Endothelial cell of umbilical vein (primary cell): ENCODE measurements around the gene BDKRB2.

Experiments used
- EZH2 ChIP-seq: IDR thresholded peaks from 2 replicates; pipeline ENCODE4 v1.6.1; 2012; ENCODE audit warnings: borderline replicate concordance, low read depth, mild to moderate bottlenecking, moderate library complexity, low read length, inconsistent platforms; ENCODE audit not compliant: severe bottlenecking
- FOS ChIP-seq: IDR thresholded peaks from 2 replicates; pipeline ENCODE4 v1.6.1; 2011; ENCODE audit warnings: mild to moderate bottlenecking, low read length, moderate library complexity, borderline replicate concordance; ENCODE audit not compliant: insufficient read depth
- MAX ChIP-seq: IDR thresholded peaks from 2 replicates; pipeline ENCODE4 v1.6.1; 2011; ENCODE audit not compliant: insufficient read depth, insufficient read length
- MYC ChIP-seq: IDR thresholded peaks from one replicate; pipeline ENCODE4 v1.6.1; 2011; ENCODE audit warnings: mild to moderate bottlenecking, low read depth, low read length
- POLR2A ChIP-seq: IDR thresholded peaks from 2 replicates; pipeline ENCODE4 v1.6.1; 2012; ENCODE audit warnings: low read depth, mild to moderate bottlenecking, control low read depth, low read length
- POLR2AphosphoS5 ChIP-seq: IDR thresholded peaks from 2 replicates; pipeline ENCODE4 v1.6.1; 2012; ENCODE audit warnings: low read depth, mild to moderate bottlenecking, control low read depth, low read length, moderate library complexity; ENCODE audit not compliant: insufficient read depth
- TF ChIP-seq, protein P1 (sequence below), 2 donors: IDR thresholded peaks; 1 replicate in 1 of 2; 2 replicates in 1 of 2; pipeline ENCODE4 v1.5.1; 2011; ENCODE audit warnings: low read length in 2 of 2, mild to moderate bottlenecking in 2 of 2, moderate library complexity in 2 of 2, control low read depth in 1 of 2, inconsistent platforms in 1 of 2, low read depth in 1 of 2; ENCODE audit not compliant: insufficient read depth in 1 of 2; ENCODE audit errors: extremely low read depth in 1 of 2

- TF ChIP-seq, protein P1, sequence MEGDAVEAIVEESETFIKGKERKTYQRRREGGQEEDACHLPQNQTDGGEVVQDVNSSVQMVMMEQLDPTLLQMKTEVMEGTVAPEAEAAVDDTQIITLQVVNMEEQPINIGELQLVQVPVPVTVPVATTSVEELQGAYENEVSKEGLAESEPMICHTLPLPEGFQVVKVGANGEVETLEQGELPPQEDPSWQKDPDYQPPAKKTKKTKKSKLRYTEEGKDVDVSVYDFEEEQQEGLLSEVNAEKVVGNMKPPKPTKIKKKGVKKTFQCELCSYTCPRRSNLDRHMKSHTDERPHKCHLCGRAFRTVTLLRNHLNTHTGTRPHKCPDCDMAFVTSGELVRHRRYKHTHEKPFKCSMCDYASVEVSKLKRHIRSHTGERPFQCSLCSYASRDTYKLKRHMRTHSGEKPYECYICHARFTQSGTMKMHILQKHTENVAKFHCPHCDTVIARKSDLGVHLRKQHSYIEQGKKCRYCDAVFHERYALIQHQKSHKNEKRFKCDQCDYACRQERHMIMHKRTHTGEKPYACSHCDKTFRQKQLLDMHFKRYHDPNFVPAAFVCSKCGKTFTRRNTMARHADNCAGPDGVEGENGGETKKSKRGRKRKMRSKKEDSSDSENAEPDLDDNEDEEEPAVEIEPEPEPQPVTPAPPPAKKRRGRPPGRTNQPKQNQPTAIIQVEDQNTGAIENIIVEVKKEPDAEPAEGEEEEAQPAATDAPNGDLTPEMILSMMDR (IDR thresholded peaks at IDR 0.05; ENCODE audit: extremely low read depth in 1 of 2, insufficient read depth in 1 of 2, low read depth in 1 of 2, low read length in 2 of 2), result no peak
- TF ChIP-seq EZH2 (no peak), POLR2A (no peak), MAX (no peak), POLR2AphosphoS5 (no peak), FOS (no peak), MYC (no peak)
Observed at GRCh38 chr14:96178461-96179321, 25.9 kb upstream of the BDKRB2 start.
